Lower leg skin (tissue), 4 donors: ENCODE data around the gene NANOS3. TPM values are rescaled to one million over a fixed set of nuclear protein-coding genes. Genes with fewer than 3 reads are reported as not detected.

Source experiments
- DNase-seq, 2 donors: peaks; one replicate each; pipeline ENCODE4 v3.0.0-alpha.2; 2019; ENCODE audit warnings: low spot score in 2 of 2
- H3K4me3 ChIP-seq: fragments of 200-600 bp; sonication (generic); 2 replicates; pipeline ENCODE4 v1.5.1; 2017; ENCODE audit warnings: mild to moderate bottlenecking, low read depth; ENCODE audit not compliant: poor library complexity, severe bottlenecking
- CTCF ChIP-seq, 3 donors: fragments of 450-650 bp; IDR thresholded peaks; one replicate each; pipeline ENCODE4 v1.5.1; 2016; ENCODE audit warnings: antibody characterized with exemption in 3 of 3, mild to moderate bottlenecking in 3 of 3, moderate library complexity in 2 of 3
- POLR2A ChIP-seq, 2 donors: fragments of 450-650 bp; IDR thresholded peaks; one replicate each; pipeline ENCODE4 v1.6.1; 2016 to 2017; ENCODE audit warnings: antibody characterized with exemption in 2 of 2, mild to moderate bottlenecking in 1 of 2, moderate library complexity in 1 of 2
- WGBS, 2 donors: methylation state at CpG; one replicate each; pipeline ENCODE4 v1.1.5; 2018; 5-methylcytosine and 5-hydroxymethylcytosine counted together
- intact Hi-C: fragments of 100-400 bp; cut with DNase I; formaldehyde crosslinking; loops from one replicate; pipeline ENCODE4 v1.15.0; 2023; ENCODE audit warnings: low total_unique reads
- total RNA-seq, 4 donors: library from RNA; depleted of rRNA; stranded (reverse); fragments of >200 nt; gene quantifications; one replicate each; pipeline ENCODE4 v1.1.0, GENCODE V29; 2016

NANOS3 gene
- total RNA-seq, 4 donors from 2014 or later: not detected

GRCh38 chr19:13839130-13839937, 37.6 kb upstream of the NANOS3 start:
- TF ChIP-seq POLR2A (IDR thresholded peaks at IDR 0.05): no peak
- no peak for TF ChIP-seq CTCF (IDR thresholded peaks at IDR 0.05)
- 0 to 2% methylated on average over 23 to 26 of the region's 36 CpGs for WGBS, 2 donors
- peak overlapping the region; percentile 92 for H3K4me3 ChIP-seq
- DNase-seq: peak; percentile 90 to 98
- intact Hi-C loops: no loop called here

GRCh38 chr19:13839938-13840304, 37.0 kb upstream of the NANOS3 start:
- intact Hi-C loops: no loop called here
- TF ChIP-seq POLR2A (IDR thresholded peaks at IDR 0.05) (no peak), CTCF (IDR thresholded peaks at IDR 0.05) (no peak)
- WGBS, 2 donors: 0 to 1% methylated on average over 5 to 6 of the region's 6 CpGs

GRCh38 chr19:13840305-13841085, 36.4 kb upstream of the NANOS3 start:
- 0 to 1% methylated on average over 11 to 18 of the region's 23 CpGs for WGBS, 2 donors
- peak in 1 of 2 donors; percentile 95 for DNase-seq
- intact Hi-C loops: no loop called here
- peak overlapping the region; percentile 92 for H3K4me3 ChIP-seq
- no peak for TF ChIP-seq CTCF (IDR thresholded peaks at IDR 0.05)
- no peak for TF ChIP-seq POLR2A (IDR thresholded peaks at IDR 0.05)

More at GRCh38 chr19:13839938-13840304, 37.0 kb upstream of the NANOS3 start:
- DNase-seq: peak in 1 of 2 donors; percentile 89
- peak overlapping the region; percentile 92 for H3K4me3 ChIP-seq

- DNase-seq: peak; percentile 79 to 96
- 0 to 1% methylated on average over 4 to 26 of the region's 26 CpGs for WGBS, 2 donors
- TF ChIP-seq CTCF (IDR thresholded peaks at IDR 0.05) (no peak), POLR2A (IDR thresholded peaks at IDR 0.05) (no peak)
- peak overlapping the region; percentile 92 for H3K4me3 ChIP-seq
- intact Hi-C loops: no loop called here
Observed at GRCh38 chr19:13841086-13841961, 35.6 kb upstream of the NANOS3 start.

GRCh38 chr19:13841962-13842290, 35.0 kb upstream of the NANOS3 start:
- 0% methylated on average over 11 of the region's 11 CpGs for WGBS, 2 donors
- intact Hi-C loops: no loop called here
- DNase-seq: no peak
- H3K4me3 ChIP-seq: peak overlapping the region; percentile 92
- no peak for TF ChIP-seq CTCF (IDR thresholded peaks at IDR 0.05)
- TF ChIP-seq POLR2A (IDR thresholded peaks at IDR 0.05): no peak
